GM23248 (cell line): ENCODE data around the gene PRUNE2.

Source experiments
- EZH2 ChIP-seq: fragments of 200-600 bp; sonication (generic); IDR thresholded peaks from 2 replicates; pipeline ENCODE4 v1.6.1; 2018; ENCODE audit warnings: antibody characterized with exemption, mild to moderate bottlenecking; ENCODE audit not compliant: insufficient read depth, poor library complexity, severe bottlenecking
- EZH2phosphoT487 ChIP-seq: fragments of 200-600 bp; sonication (generic); IDR thresholded peaks from 2 replicates; pipeline ENCODE4 v1.6.1; 2018; ENCODE audit warnings: antibody characterized with exemption, moderate library complexity, mild to moderate bottlenecking, low read depth; ENCODE audit not compliant: insufficient read depth

GRCh38 chr9:76921165-76921564, 15.3 kb upstream of the PRUNE2 start:
- no peak for TF ChIP-seq EZH2
- TF ChIP-seq EZH2phosphoT487, result no peak
